OCI-M2 (cell line): ENCODE measurements around the gene MICAL3.
"Not testable (repeated sequence)": the region's sequence is repeated elsewhere in the genome, so short reads cannot be mapped to it uniquely, and the experiment has no call there.

Experiments
- DNase-seq: peaks from one replicate; lab custom pipeline; 2025; ENCODE audit not compliant: unreplicated experiment; lab: John Stamatoyannopoulos, UW

Gene MICAL3

GRCh38 chr22:18034076-18034475 is 9.7 kb upstream of the MICAL3 start:
- DNase-seq: no peak

GRCh38 chr22:18033204-18033998 is 9.0 kb upstream of the MICAL3 start:
- DNase-seq: no peak

- DNase-seq: no peak
Measured at GRCh38 chr22:18032455-18033101, 8.2 kb upstream of the MICAL3 start.

GRCh38 chr22:18031695-18032454 is 7.5 kb upstream of the MICAL3 start:
- DNase-seq: no peak

- no peak for DNase-seq
Measured at GRCh38 chr22:18029686-18030267, 5.4 kb upstream of the MICAL3 start.

- DNase-seq: no peak
Measured at GRCh38 chr22:18028817-18029527, 4.6 kb upstream of the MICAL3 start.

GRCh38 chr22:18025898-18026297 is 1.5 kb upstream of the MICAL3 start:
- DNase-seq: not testable (repeated sequence)

- DNase-seq: no peak
Measured at GRCh38 chr22:18024956-18025720, 777 bp upstream of the MICAL3 start.

- DNase-seq: no peak
Measured at GRCh38 chr22:18023509-18024275, 669 bp downstream of the MICAL3 start.

- DNase-seq: no peak
Measured at GRCh38 chr22:18022876-18023275, 1.5 kb downstream of the MICAL3 start.

- no peak for DNase-seq
Measured at GRCh38 chr22:18021431-18021830, 2.9 kb downstream of the MICAL3 start.

GRCh38 chr22:18020743-18021142 is 3.6 kb downstream of the MICAL3 start:
- not testable (repeated sequence) for DNase-seq

GRCh38 chr22:18013947-18014346 is 10.4 kb downstream of the MICAL3 start:
- no peak for DNase-seq

GRCh38 chr22:18013436-18013835 is 10.9 kb downstream of the MICAL3 start:
- DNase-seq: no peak

GRCh38 chr22:18012531-18012930 is 11.8 kb downstream of the MICAL3 start:
- DNase-seq: no peak

- no peak for DNase-seq
Measured at GRCh38 chr22:18010266-18010665, 14.1 kb downstream of the MICAL3 start.

- DNase-seq: no peak
Measured at GRCh38 chr22:18008136-18008535, 16.2 kb downstream of the MICAL3 start.

- DNase-seq: no peak
Measured at GRCh38 chr22:18005201-18005926, 19.0 kb downstream of the MICAL3 start.

GRCh38 chr22:18001894-18002315 is 22.5 kb downstream of the MICAL3 start:
- not testable (repeated sequence) for DNase-seq
